SH-SY5Y (cell line): ENCODE results near the gene RAD23B.

Experiments
- GATA2 ChIP-seq: IDR thresholded peaks from 2 replicates; pipeline ENCODE4 v1.6.1; 2011; ENCODE audit warnings: mild to moderate bottlenecking, low read depth, low read length
- GATA3 ChIP-seq: IDR thresholded peaks from 2 replicates; pipeline ENCODE4 v1.6.1; 2011; ENCODE audit warnings: low read depth, mild to moderate bottlenecking, low read length, moderate library complexity

GRCh38 chr9:107361816-107362215, 78.7 kb downstream of the RAD23B start:
- TF ChIP-seq GATA2: no peak
- no peak for TF ChIP-seq GATA3
